SK-N-SH (cell line): ENCODE results near the gene PHEX. TPM values are rescaled to one million over a fixed set of nuclear protein-coding genes. Genes with fewer than 3 reads are reported as not detected.

Experiments used
- CTCF ChIA-PET: fragments of 300-600, 350-600 bp; formaldehyde crosslinking; extraction: SDS; loops from one replicate; lab custom pipeline; 2021; lab: Yijun Ruan, JAX
- POLR2A ChIA-PET: fragments of 350-600 bp; sonication (Branson Sonifier 250); formaldehyde crosslinking; extraction: SDS; loops from one replicate; lab custom pipeline; 2020; ENCODE audit warnings: antibody characterized with exemption, inconsistent platforms; lab: Yijun Ruan, JAX
- DNase-seq: peaks from one replicate; pipeline ENCODE4 v3.0.0; 2012
- H2AFZ ChIP-seq: fragments of 200-600 bp; sonication (generic); 2 replicates; pipeline ENCODE4 v1.8.1; 2016; ENCODE audit warnings: antibody characterized with exemption, mild to moderate bottlenecking, low read depth
- H3F3A ChIP-seq: fragments of 200-600 bp; sonication (generic); replicated peaks from 2 replicates; pipeline ENCODE3; 2016; ENCODE audit warnings: antibody characterized with exemption, mild to moderate bottlenecking; ENCODE audit not compliant: insufficient read depth
- H3K27ac ChIP-seq, 2 experiments: fragments of 200-500 bp in 1 of 2; fragments of 200-600 bp in 1 of 2; sonication (Bioruptor generic) in 1 of 2; sonication (generic), shearing (Covaris generic) in 1 of 2; 2 replicates each; pipeline versions ENCODE4 v1.5.1 to v1.6.1; 2014 to 2016; ENCODE audit warnings: low read depth in 2 of 2, inconsistent platforms in 1 of 2, low read length in 1 of 2, mild to moderate bottlenecking in 1 of 2, mixed read lengths in 1 of 2
- H3K27me3 ChIP-seq: fragments of 200-600 bp; sonication (generic), shearing (Covaris generic); 2 replicates; pipeline ENCODE4 v1.6.1; 2016; ENCODE audit warnings: mixed run types; ENCODE audit not compliant: insufficient read depth
- H3K36me3 ChIP-seq, 2 experiments: fragments of 200-500 bp in 1 of 2; fragments of 200-600 bp in 1 of 2; sonication (Bioruptor generic) in 1 of 2; sonication (generic) in 1 of 2; replicated peaks in 1 of 2; 2 replicates each; pipeline versions ENCODE3 to v1.5.1; 2014 to 2016; ENCODE audit warnings: low read length in 1 of 2, mild to moderate bottlenecking in 1 of 2; ENCODE audit not compliant: insufficient read depth in 2 of 2, control insufficient read depth in 1 of 2
- H3K4me1 ChIP-seq, 2 experiments: fragments of 200-500 bp in 1 of 2; fragments of 200-600 bp in 1 of 2; sonication (Bioruptor generic) in 1 of 2; sonication (generic), shearing (Covaris generic) in 1 of 2; 2 replicates each; pipeline versions ENCODE4 v1.5.1 to v1.6.1; 2014 to 2016; ENCODE audit warnings: low read depth in 1 of 2, low read length in 1 of 2, mixed run types in 1 of 2; ENCODE audit not compliant: insufficient read depth in 2 of 2, control insufficient read depth in 1 of 2
- H3K4me2 ChIP-seq: fragments of 200-600 bp; sonication (generic), shearing (Covaris generic); 2 replicates; pipeline ENCODE4 v1.6.1; 2017; ENCODE audit warnings: mixed run types
- H3K4me3 ChIP-seq, 2 experiments: fragments of 200-500 bp in 1 of 2; fragments of 200-600 bp in 1 of 2; sonication (Bioruptor generic) in 1 of 2; sonication (generic), shearing (Covaris generic) in 1 of 2; 2 replicates each; pipeline versions ENCODE4 v1.5.1 to v1.8.1; 2014 to 2016; ENCODE audit warnings: low read depth in 2 of 2, inconsistent platforms in 1 of 2, low read length in 1 of 2, mild to moderate bottlenecking in 1 of 2, mixed read lengths in 1 of 2, moderate library complexity in 1 of 2
- H3K79me2 ChIP-seq: fragments of 200-600 bp; sonication (generic); 2 replicates; pipeline ENCODE4 v1.8.1; 2017; ENCODE audit warnings: mild to moderate bottlenecking; ENCODE audit not compliant: insufficient read depth
- H3K9ac ChIP-seq: fragments of 200-600 bp; sonication (generic); 2 replicates; pipeline ENCODE4 v1.6.1; 2017; ENCODE audit warnings: mixed run types
- H3K9me2 ChIP-seq: fragments of 200-600 bp; sonication (generic); 2 replicates; pipeline ENCODE4 v1.6.1; 2017; ENCODE audit warnings: mixed run types
- H3K9me3 ChIP-seq: fragments of 200-600 bp; sonication (generic); 2 replicates; pipeline ENCODE4 v1.6.1; 2017; ENCODE audit warnings: mixed run types, mild to moderate bottlenecking, moderate library complexity
- H4K20me1 ChIP-seq: fragments of 200-600 bp; sonication (generic); 2 replicates; pipeline ENCODE4 v1.6.1; 2017; ENCODE audit warnings: mild to moderate bottlenecking, mixed run types; ENCODE audit not compliant: insufficient read depth
- EP300 ChIP-seq, 2 experiments: IDR thresholded peaks; 2 replicates each; pipeline versions ENCODE4 v1.4.0 to v1.6.1; 2012; ENCODE audit warnings: borderline replicate concordance in 1 of 2, low read depth in 1 of 2, low read length in 1 of 2
- GABPA ChIP-seq: IDR thresholded peaks from 2 replicates; pipeline ENCODE4 v1.4.0; 2012; ENCODE audit warnings: low read depth, mild to moderate bottlenecking
- GATA2 ChIP-seq: sonication (generic); formaldehyde crosslinking; IDR thresholded peaks from 2 replicates; pipeline ENCODE4 v1.5.0; 2020; ENCODE audit warnings: mild to moderate bottlenecking, missing genetic modification reagents
- IRF3 ChIP-seq: fragments of 150-350 bp; IDR thresholded peaks from 2 replicates; pipeline ENCODE4 v1.6.1; 2016; ENCODE audit warnings: mild to moderate bottlenecking, low read depth, low read length
- MAX ChIP-seq: IDR thresholded peaks from 2 replicates; pipeline ENCODE4 v1.4.0; 2012; ENCODE audit warnings: low read depth
- MEF2A ChIP-seq: IDR thresholded peaks from 2 replicates; pipeline ENCODE4 v1.4.0; 2012; ENCODE audit warnings: low read depth, borderline replicate concordance
- RFX5 ChIP-seq: IDR thresholded peaks from 2 replicates; pipeline ENCODE4 v1.6.1; 2012; ENCODE audit warnings: mild to moderate bottlenecking, improper control_type of control experiment, low read length
- SMC3 ChIP-seq: IDR thresholded peaks from 2 replicates; pipeline ENCODE4 v1.6.1; 2012; ENCODE audit warnings: low read depth, low read length, improper control_type of control experiment
- YY1 ChIP-seq: IDR thresholded peaks from 2 replicates; pipeline ENCODE4 v1.4.0; 2012; ENCODE audit warnings: low read depth, mild to moderate bottlenecking
- ZBTB33 ChIP-seq: IDR thresholded peaks from 2 replicates; pipeline ENCODE4 v1.4.0; 2012; ENCODE audit warnings: low read depth, borderline replicate concordance
- WGBS: methylation state at CpG from one replicate; pipeline ENCODE4 v1.1.6; 2017; ENCODE audit warnings: low lambda C conversion rate; 5-methylcytosine and 5-hydroxymethylcytosine counted together
- polyA plus RNA-seq, 3 experiments: library from polyadenylated mRNA; depleted of rRNA; stranded (reverse); fragments of >200 nt; gene quantifications; 2 replicates each; pipeline ENCODE4 v1.2.3, GENCODE V29; 2012

Gene PHEX
- polyA plus RNA-seq, 1 of the 3 experiments (the other 2 are of a cell fraction), result 0.35 TPM

- TF ChIP-seq ZBTB33, result no peak
These were observed 20.1 kb upstream of the PHEX start (continued) for GRCh38 chrX:22012051-22012450.

GRCh38 chrX:22012931-22013330 lies 19.2 kb upstream of the PHEX start:
- H3K4me3 ChIP-seq, result no peak overlapping the region
- no peaks in the 10 kb centered on the region for H4K20me1 ChIP-seq
- ChIA-PET POLR2A (no interaction called here), CTCF (interaction anchor here (0.9 kb wide), 1 partner anchor 69 kb away, joined by 3 read pairs; no protein-coding TSS in a partner anchor)
- no peaks in the 10 kb centered on the region for H3K4me1 ChIP-seq
- H3K9ac ChIP-seq, result no peak overlapping the region
- H3K9me2 ChIP-seq, result no peaks in the 10 kb centered on the region
- TF ChIP-seq RFX5, result no peak
- TF ChIP-seq IRF3, result no peak
- no peak for TF ChIP-seq EP300 (IDR thresholded peaks at IDR 0.05; ENCODE audit: borderline replicate concordance in 1 of 2, low read depth in 1 of 2, low read length in 1 of 2)
- TF ChIP-seq GABPA, result no peak
- no peak overlapping the region for H3K27ac ChIP-seq
- no peak for DNase-seq
- no peaks in the 10 kb centered on the region for H3K27me3 ChIP-seq
- H3F3A ChIP-seq, result peaks cover 23% of the 10 kb centered on the region
- H3K9me3 ChIP-seq, result no peaks in the 10 kb centered on the region
- H3K36me3 ChIP-seq, result peaks cover 0 to 16% of the 10 kb centered on the region in 2 experiments
- H3K4me2 ChIP-seq, result no peak overlapping the region
- WGBS, result 56% methylated on average over 7 of the region's 7 CpGs
- no peaks in the 10 kb centered on the region for H3K79me2 ChIP-seq
- H2AFZ ChIP-seq, result no peak overlapping the region

- no peak overlapping the region for H3K4me2 ChIP-seq
- H3K9me3 ChIP-seq, result no peaks in the 10 kb centered on the region
- TF ChIP-seq YY1 (no peak), MEF2A (no peak), SMC3 (no peak), GATA2 (CRISPR knock-in tag) (no peak), MAX (no peak), RFX5 (no peak)
- H3K9me2 ChIP-seq, result no peaks in the 10 kb centered on the region
- H3K4me1 ChIP-seq, result no peaks in the 10 kb centered on the region
- CTCF ChIA-PET, result interaction anchor here (1.8 kb wide), 1 partner anchor 30 kb away, joined by 6 read pairs; no protein-coding TSS in a partner anchor
- no peak overlapping the region for H3K4me3 ChIP-seq
- H3K9ac ChIP-seq, result no peak overlapping the region
- no peaks in the 10 kb centered on the region for H3K36me3 ChIP-seq
- H3F3A ChIP-seq, result peaks cover 17% of the 10 kb centered on the region
- DNase-seq, result no peak
- H3K27me3 ChIP-seq, result no peaks in the 10 kb centered on the region
- 67% methylated on average over 9 of the region's 9 CpGs for WGBS
- H2AFZ ChIP-seq, result no peak overlapping the region
- POLR2A ChIA-PET, result no interaction called here
- no peaks in the 10 kb centered on the region for H3K79me2 ChIP-seq
- no peak overlapping the region for H3K27ac ChIP-seq
- no peaks in the 10 kb centered on the region for H4K20me1 ChIP-seq
These were observed 16.9 kb upstream of the PHEX start for GRCh38 chrX:22015139-22015750.
